H1 (cell line): ENCODE results near the gene APH1B. TPM values are rescaled to one million over a fixed set of nuclear protein-coding genes. Genes with fewer than 3 reads are reported as not detected.

Experiments
- ATF3 ChIP-seq: IDR thresholded peaks from 2 replicates; pipeline ENCODE4 v1.6.1; 2011; ENCODE audit warnings: low read depth, mild to moderate bottlenecking, low read length; ENCODE audit not compliant: insufficient read depth
- CHD7 ChIP-seq: fragments of 300-600 bp; sonication (generic); IDR thresholded peaks from 2 replicates; pipeline ENCODE4 v1.7.1; 2012; ENCODE audit warnings: low read length, moderate library complexity, mild to moderate bottlenecking, inconsistent platforms; ENCODE audit not compliant: insufficient replicate concordance
- CTBP2 ChIP-seq: IDR thresholded peaks from 2 replicates; pipeline ENCODE4 v1.7.0; 2011; ENCODE audit warnings: borderline replicate concordance, mild to moderate bottlenecking, moderate library complexity, mixed read lengths, low read length; ENCODE audit not compliant: insufficient read depth, insufficient read length
- KDM5A ChIP-seq: fragments of 200-600 bp; IDR thresholded peaks from 2 replicates; pipeline ENCODE4 v1.7.1; 2012; ENCODE audit warnings: mild to moderate bottlenecking, low read length, inconsistent platforms, mixed read lengths
- TEAD4 ChIP-seq: IDR thresholded peaks from 2 replicates; pipeline ENCODE4 v1.6.1; 2012; ENCODE audit warnings: low read depth, low read length, inconsistent platforms, mixed read lengths
- polyA plus RNA-seq, 7 experiments: library from polyadenylated mRNA; depleted of rRNA in 3 of 7; stranded (reverse) in 5 of 7; unstranded in 2 of 7; fragments of >200 nt in 5 of 7; fragments of 200-250 nt in 2 of 7; gene quantifications; 1 replicate in 5 of 7; 2 replicates in 1 of 7; 4 replicates in 1 of 7; pipeline versions ENCODE4 v1.2.1 to v1.2.3, GENCODE V29; 2011 to 2013; ENCODE audit warnings: missing spikeins in 2 of 7, mixed read lengths in 2 of 7
- total RNA-seq: library from RNA; stranded (reverse); fragmentation: NEBNext Ultra II Directional; extraction: Animal tissue kit (Norgen Biotek cat#: 25700); gene quantifications from 2 replicates; pipeline ENCODE4 v1.2.1, GENCODE V29; 2021

The APH1B gene
- total and polyA plus RNA-seq, 2 of the 8 experiments (the other 6 are each of a cell fraction or from before 2014, with no cell fraction given): 11.5 to 22.9 TPM

- TF ChIP-seq CHD7 (no peak), CTBP2 (no peak), ATF3 (no peak), KDM5A (no peak), TEAD4 (no peak)
Measured at GRCh38 chr15:63331456-63331855, 54.1 kb downstream of the APH1B start (continued).
